IMR-90 (cell line): Measurements from ENCODE around the gene EFCAB8. TPM values are rescaled to one million over a fixed set of nuclear protein-coding genes. Genes with fewer than 3 reads are reported as not detected.

Source experiments
- ATAC-seq: fragments of 200-7000 bp; cut with Tn5 transposase; 2 replicates; pipeline ENCODE4 v1.9.1; 2020; ENCODE audit warnings: low read depth, mild to moderate bottlenecking, moderate library complexity
- BruUV-seq: library from RNA; stranded (reverse); fragments of 400-500 nt; replicated peaks from 2 replicates; lab custom pipeline; 2021; lab: Mats Ljungman, UMichigan
- CTCF ChIA-PET: fragments of 300-600 bp; formaldehyde crosslinking; extraction: SDS; loops from one replicate; lab custom pipeline; 2021; ENCODE audit warnings: antibody characterized with exemption; lab: Yijun Ruan, JAX
- POLR2A ChIA-PET: fragments of 300-600 bp; sonication (Branson Sonifier 250); formaldehyde crosslinking; loops from one replicate; lab custom pipeline; 2022; ENCODE audit warnings: antibody characterized with exemption; ENCODE audit not compliant: unreplicated experiment; lab: Charles Lee
- DNase-seq: peaks from one replicate; pipeline ENCODE4 v3.0.0; 2013
- H2AFZ ChIP-seq: replicated peaks from 2 replicates; pipeline ENCODE3; 2013; ENCODE audit warnings: low read length, mild to moderate bottlenecking; ENCODE audit not compliant: poor library complexity
- H2AK5ac ChIP-seq: 2 replicates; pipeline ENCODE4 v1.6.1; 2013; ENCODE audit warnings: low read depth, low read length, inconsistent platforms
- H2AK9ac ChIP-seq: replicated peaks from 2 replicates; pipeline ENCODE3; 2013; ENCODE audit warnings: mild to moderate bottlenecking, low read depth, low read length, moderate library complexity; ENCODE audit not compliant: poor library complexity
- H2BK120ac ChIP-seq: 2 replicates; pipeline ENCODE4 v1.6.1; 2013; ENCODE audit warnings: low read depth, low read length, inconsistent platforms
- H2BK15ac ChIP-seq: 3 replicates; pipeline ENCODE4 v1.6.1; 2013; ENCODE audit warnings: low read depth, low read length, inconsistent platforms
- H2BK20ac ChIP-seq: 2 replicates; pipeline ENCODE4 v1.6.1; 2013; ENCODE audit warnings: low read depth, mild to moderate bottlenecking, inconsistent platforms, low read length, moderate library complexity
- H2BK5ac ChIP-seq: 2 replicates; pipeline ENCODE4 v1.6.1; 2013; ENCODE audit warnings: mild to moderate bottlenecking, low read depth, low read length, inconsistent platforms; ENCODE audit not compliant: poor library complexity, severe bottlenecking
- H3K14ac ChIP-seq: replicated peaks from 2 replicates; pipeline ENCODE4 v1.6.1; 2013; ENCODE audit warnings: low read depth, low read length, inconsistent platforms
- H3K18ac ChIP-seq: 2 replicates; pipeline ENCODE4 v1.6.1; 2013; ENCODE audit warnings: low read depth, low read length, control low read depth
- H3K23ac ChIP-seq: 2 replicates; pipeline ENCODE4 v1.6.1; 2013; ENCODE audit warnings: low read depth, low read length, inconsistent platforms
- H3K27ac ChIP-seq: 2 replicates; pipeline ENCODE4 v1.5.1; 2013; ENCODE audit warnings: mild to moderate bottlenecking, control low read depth, low read length; ENCODE audit not compliant: insufficient read depth
- H3K27me3 ChIP-seq: 2 replicates; pipeline ENCODE4 v1.6.1; 2013; ENCODE audit warnings: low read length; ENCODE audit not compliant: control insufficient read depth, insufficient read depth
- H3K36me3 ChIP-seq: 2 replicates; pipeline ENCODE4 v1.6.1; 2013; ENCODE audit warnings: low read length, mixed read lengths; ENCODE audit not compliant: control insufficient read depth, insufficient read depth
- H3K4ac ChIP-seq: 2 replicates; pipeline ENCODE4 v1.6.1; 2013; ENCODE audit warnings: low read depth, low read length, inconsistent platforms
- H3K4me1 ChIP-seq: 2 replicates; pipeline ENCODE4 v1.6.1; 2013; ENCODE audit warnings: low read length, mixed read lengths; ENCODE audit not compliant: control insufficient read depth, insufficient read depth
- H3K4me2 ChIP-seq: 2 replicates; pipeline ENCODE4 v1.6.1; 2013; ENCODE audit warnings: low read depth, mild to moderate bottlenecking, control low read depth, low read length, moderate library complexity
- H3K4me3 ChIP-seq: 2 replicates; pipeline ENCODE4 v1.5.1; 2013; ENCODE audit warnings: low read depth, mild to moderate bottlenecking, control low read depth, low read length, moderate library complexity; ENCODE audit not compliant: insufficient read depth
- H3K56ac ChIP-seq: 2 replicates; pipeline ENCODE4 v1.6.1; 2013; ENCODE audit warnings: low read length, inconsistent platforms; ENCODE audit not compliant: insufficient read depth; ENCODE audit errors: extremely low read depth
- H3K79me1 ChIP-seq, 2 experiments: 2 replicates each; pipeline ENCODE4 v1.6.1; 2013; ENCODE audit warnings: low read length in 2 of 2, inconsistent platforms in 1 of 2, low read depth in 1 of 2
- H3K9ac ChIP-seq: 2 replicates; pipeline ENCODE4 v1.6.1; 2013; ENCODE audit warnings: low read depth, low read length, control low read depth
- H3K9me1 ChIP-seq: 2 replicates; pipeline ENCODE4 v1.6.1; 2013; ENCODE audit warnings: low read length, inconsistent platforms; ENCODE audit not compliant: insufficient read depth
- H3K9me3 ChIP-seq: 2 replicates; pipeline ENCODE4 v1.6.1; 2013; ENCODE audit warnings: low read length; ENCODE audit not compliant: control insufficient read depth, insufficient read depth
- H4K20me1 ChIP-seq: 2 replicates; pipeline ENCODE4 v1.6.1; 2013; ENCODE audit warnings: low read length, inconsistent platforms; ENCODE audit not compliant: insufficient read depth
- H4K5ac ChIP-seq: 2 replicates; pipeline ENCODE4 v1.6.1; 2013; ENCODE audit warnings: mild to moderate bottlenecking, low read depth, low read length, control low read depth
- H4K8ac ChIP-seq, 2 experiments: 2 replicates each; pipeline ENCODE4 v1.6.1; 2013; ENCODE audit warnings: low read depth in 2 of 2, low read length in 2 of 2, control low read depth in 1 of 2, inconsistent platforms in 1 of 2
- H4K91ac ChIP-seq: 2 replicates; pipeline ENCODE4 v1.6.1; 2013; ENCODE audit warnings: low read depth, low read length, inconsistent platforms; ENCODE audit not compliant: insufficient read depth
- CEBPB ChIP-seq: IDR thresholded peaks from 2 replicates; pipeline ENCODE4 v1.6.1; 2012; ENCODE audit warnings: low read depth, low read length, improper control_type of control experiment
- CHD1 ChIP-seq: IDR thresholded peaks from 2 replicates; pipeline ENCODE4 v1.6.1; 2012; ENCODE audit warnings: low read depth, low read length, improper control_type of control experiment
- CTCF ChIP-seq: conservative IDR thresholded peaks from 2 replicates; pipeline ENCODE4 v1.5.1; 2012; ENCODE audit warnings: mild to moderate bottlenecking, low read depth, low read length, improper control_type of control experiment
- ELK1 ChIP-seq: fragments of 150-350 bp; IDR thresholded peaks from 2 replicates; pipeline ENCODE4 v1.6.1; 2016; ENCODE audit warnings: low read depth, mild to moderate bottlenecking, low read length, moderate library complexity, borderline replicate concordance
- FOS ChIP-seq: fragments of 150-350 bp; IDR thresholded peaks from 2 replicates; pipeline ENCODE4 v1.6.1; 2016; ENCODE audit warnings: low read depth, low read length
- MAFK ChIP-seq: IDR thresholded peaks from 2 replicates; pipeline ENCODE4 v1.6.1; 2012; ENCODE audit warnings: low read depth, low read length, improper control_type of control experiment
- MAZ ChIP-seq: IDR thresholded peaks from 2 replicates; pipeline ENCODE4 v1.6.1; 2012; ENCODE audit warnings: low read depth, mild to moderate bottlenecking, low read length, improper control_type of control experiment, moderate library complexity, borderline replicate concordance
- NFE2L2 ChIP-seq: fragments of 150-350 bp; IDR thresholded peaks from 2 replicates; pipeline ENCODE4 v1.6.1; 2016; ENCODE audit warnings: low read depth, mild to moderate bottlenecking, low read length
- POLR2A ChIP-seq: IDR thresholded peaks from 2 replicates; pipeline ENCODE4 v1.6.1; 2012; ENCODE audit warnings: mild to moderate bottlenecking, low read depth, low read length
- RAD21 ChIP-seq: IDR thresholded peaks from 2 replicates; pipeline ENCODE4 v1.6.1; 2012; ENCODE audit warnings: low read length, improper control_type of control experiment
- RFX5 ChIP-seq: IDR thresholded peaks from 2 replicates; pipeline ENCODE4 v1.8.0; 2012; ENCODE audit warnings: low read depth, mild to moderate bottlenecking, low read length, moderate library complexity
- SMC3 ChIP-seq: fragments of 150-350 bp; IDR thresholded peaks from 2 replicates; pipeline ENCODE4 v1.6.1; 2016; ENCODE audit warnings: low read depth, mild to moderate bottlenecking, antibody characterized with exemption, low read length, moderate library complexity
- WGBS, 2 experiments: methylation state at CpG; one replicate each; pipeline versions ENCODE4 v1.1.5 to v1.1.7; 2013; ENCODE audit warnings: missing lambda C conversion rate in 2 of 2; ENCODE audit not compliant: insufficient read length in 1 of 2; ENCODE audit errors: extremely low coverage in 2 of 2; 5-methylcytosine and 5-hydroxymethylcytosine counted together
- dilution Hi-C: fragments of 300-500 bp; cut with HindIII; formaldehyde crosslinking; loops from one replicate; pipeline ENCODE4 v1.14.3; 2018; ENCODE audit warnings: low sequenced_read_pairs; ENCODE audit not compliant: unreplicated experiment
- in situ Hi-C: fragments of 300-500 bp; cut with MboI; formaldehyde crosslinking; loops from 3 replicates; pipeline ENCODE4 v1.14.3; 2019; ENCODE audit warnings: low sequenced_read_pairs, inconsistent platforms, mixed read lengths
- intact Hi-C: fragments of 100-400 bp; cut with micrococcal nuclease; formaldehyde crosslinking; loops from 2 replicates; pipeline ENCODE4 v1.10.0; 2022
- polyA plus RNA-seq, 3 experiments: library from polyadenylated mRNA; depleted of rRNA; stranded (reverse); fragments of >200 nt; gene quantifications; 2 replicates each; pipeline ENCODE4 v1.2.3, GENCODE V29; 2012; ENCODE audit warnings: low replicate concordance in 1 of 3
- total RNA-seq: library from RNA; depleted of rRNA; stranded (reverse); fragments of >200 nt; gene quantifications from 2 replicates; pipeline ENCODE4 v1.2.3, GENCODE V29; 2012

EFCAB8 gene
- total and polyA plus RNA-seq, 2 of the 4 experiments (the other 2 are of a cell fraction) = not detected

GRCh38 chr20:32999603-33000250 lies 141.0 kb downstream of the EFCAB8 start:
- Histone ChIP-seq H2AK9ac (no peak overlapping the region), H2BK15ac (no peak overlapping the region), H2BK5ac (no peak overlapping the region), H3K36me3 (no peaks in the 10 kb centered on the region), H3K18ac (no peak overlapping the region), H3K9me1 (no peaks in the 10 kb centered on the region), H3K4me3 (no peak overlapping the region), H3K4me1 (no peaks in the 10 kb centered on the region), H3K4me2 (no peak overlapping the region), H4K8ac (no peak overlapping the region), H4K91ac (no peak overlapping the region), H2AK5ac (no peak overlapping the region), H3K9ac (no peak overlapping the region), H2AFZ (no peak overlapping the region), H3K27me3 (no peaks in the 10 kb centered on the region; the same call in none of the 2 replicates), H4K20me1 (no peaks in the 10 kb centered on the region), H3K79me1 (no peaks in the 10 kb centered on the region), H3K23ac (no peak overlapping the region), H3K9me3 (no peaks in the 10 kb centered on the region), H2BK120ac (no peak overlapping the region), H3K56ac (no peak overlapping the region), H4K5ac (no peak overlapping the region), H3K4ac (no peak overlapping the region), H2BK20ac (no peak overlapping the region), H3K14ac (no peak overlapping the region), H3K27ac (no peak overlapping the region)
- dilution Hi-C loops = no loop called here
- intact Hi-C loops = no loop called here
- in situ Hi-C loops = no loop called here
- POLR2A ChIA-PET = no interaction called here
- ATAC-seq = no peak
- CTCF ChIA-PET = no interaction called here
- no peak for DNase-seq
- TF ChIP-seq FOS = no peak
- TF ChIP-seq CTCF = no peak
- no peak for TF ChIP-seq POLR2A
- no peak for TF ChIP-seq RAD21
- no peak for TF ChIP-seq RFX5
- TF ChIP-seq SMC3 = no peak
- no peak for TF ChIP-seq CEBPB
- no peak for TF ChIP-seq CHD1
- no peak for TF ChIP-seq NFE2L2
- TF ChIP-seq ELK1 = no peak
- no peak for TF ChIP-seq MAFK
- TF ChIP-seq MAZ = no peak
- no TSS peak for BruUV-seq
- 33% methylated on average over 3 of the region's 9 CpGs; no CpG with 5 or more reads in 1 of the 2 experiments for WGBS, 2 experiments
